ENCODE measurements around the gene WDR35.
"Not testable (repeated sequence)": the region's sequence is repeated elsewhere in the genome, so short reads cannot be mapped to it uniquely, and the experiment has no call there.

Gene WDR35

GRCh38 chr2:19937004-19937403 lies 52.9 kb downstream of the WDR35 start:
- DNase-seq: no peak

- no peak for DNase-seq
Observed at GRCh38 chr2:19936203-19936602, 53.7 kb downstream of the WDR35 start.

- DNase-seq: peak; percentile 71
Observed at GRCh38 chr2:19933351-19933981, 56.4 kb downstream of the WDR35 start.

GRCh38 chr2:19932928-19933327 lies 57.0 kb downstream of the WDR35 start:
- no peak for DNase-seq

GRCh38 chr2:19929226-19929625 lies 60.7 kb downstream of the WDR35 start:
- DNase-seq: no peak

GRCh38 chr2:19927816-19928215 lies 62.1 kb downstream of the WDR35 start:
- not testable (repeated sequence) for DNase-seq

GRCh38 chr2:19924526-19924925 lies 65.4 kb downstream of the WDR35 start:
- DNase-seq: not testable (repeated sequence)

GRCh38 chr2:19922188-19922587 lies 67.7 kb downstream of the WDR35 start:
- DNase-seq: not testable (repeated sequence)

- no peak for DNase-seq
Observed at GRCh38 chr2:19916385-19916950, 73.4 kb downstream of the WDR35 start.

- DNase-seq: no peak
Observed at GRCh38 chr2:19914266-19914975, 75.5 kb downstream of the WDR35 start.

GRCh38 chr2:19911808-19912509 lies 77.9 kb downstream of the WDR35 start:
- DNase-seq: peak; percentile 77

- DNase-seq: no peak
Observed at GRCh38 chr2:19902216-19902740, 87.6 kb downstream of the WDR35 start.

GRCh38 chr2:19901442-19902215 lies 88.3 kb downstream of the WDR35 start, which contains the start of gene TTC32:
Gene TTC32, minus strand, starts transcription at chr2:19901983. Its CDS starts 129 bp downstream, at chr2:19901854.
- peak; percentile 94 for DNase-seq

GRCh38 chr2:19900931-19901441 lies 88.9 kb downstream of the WDR35 start:
- DNase-seq: no peak

- no peak for DNase-seq
Observed at GRCh38 chr2:19899985-19900930, 89.6 kb downstream of the WDR35 start.

GRCh38 chr2:19898592-19899329 lies 91.1 kb downstream of the WDR35 start:
- no peak for DNase-seq

- no peak for DNase-seq
Observed at GRCh38 chr2:19897623-19898245, 92.2 kb downstream of the WDR35 start.

GRCh38 chr2:19895535-19895934 lies 94.4 kb downstream of the WDR35 start:
- no peak for DNase-seq

GRCh38 chr2:19894134-19894792 lies 95.6 kb downstream of the WDR35 start:
- no peak for DNase-seq
